HepG2 (cell line): ENCODE data around the gene KRT77. TPM values are rescaled to one million over a fixed set of nuclear protein-coding genes. Genes with fewer than 3 reads are reported as not detected.

Experiments used
- ATAC-seq: fragments of 200-7000 bp; cut with Tn5 transposase; 3 replicates; pipeline ENCODE4 v1.9.1; 2020; ENCODE audit warnings: mild to moderate bottlenecking, moderate library complexity
- BruUV-seq: library from RNA; stranded (reverse); fragments of 400-500 nt; replicated peaks from 2 replicates; lab custom pipeline; 2021; lab: Mats Ljungman, UMichigan
- CTCF ChIA-PET: fragments of 300-600 bp; formaldehyde crosslinking; extraction: SDS; loops from one replicate; lab custom pipeline; 2021; ENCODE audit warnings: low total read pairs, inconsistent platforms, low intra/inter-chr PET ratio; lab: Yijun Ruan, JAX
- POLR2A ChIA-PET: fragments of 350-600 bp; sonication (Branson Sonifier 250); formaldehyde crosslinking; loops from one replicate; lab custom pipeline; 2020; ENCODE audit warnings: antibody characterized with exemption, inconsistent platforms; lab: Yijun Ruan, JAX
- DNase-seq: peaks from one replicate; pipeline ENCODE4 v3.0.0-alpha.2; 2015; ENCODE audit warnings: low spot score
- FAIRE-seq: peaks from 3 replicates; lab custom pipeline; 2011; peaks lifted over from hg19 to GRCh38; lab: Jason Lieb, UNC
- H2AFZ ChIP-seq: one replicate; pipeline ENCODE4 v1.6.1; 2011; ENCODE audit warnings: low read length, inconsistent platforms
- H3K27ac ChIP-seq: fragments of 300-600 bp; 3 replicates; pipeline ENCODE4 v1.8.0; 2011; ENCODE audit warnings: mixed run types, mild to moderate bottlenecking, mixed read lengths, low read length, inconsistent platforms; ENCODE audit not compliant: insufficient read depth; ENCODE audit errors: extremely low read length
- H3K27me3 ChIP-seq, 2 experiments: fragments of 200-600 bp in 1 of 2; 2 replicates in 1 of 2; 3 replicates in 1 of 2; pipeline versions ENCODE4 v1.6.0 to v1.8.0; 2011; ENCODE audit warnings: low read length in 2 of 2, mild to moderate bottlenecking in 2 of 2, moderate library complexity in 2 of 2, inconsistent platforms in 1 of 2; ENCODE audit not compliant: insufficient read depth in 2 of 2, control insufficient read depth in 1 of 2
- H3K36me3 ChIP-seq, 2 experiments: fragments of 200-600 bp in 1 of 2; replicated peaks in 1 of 2; 2 replicates in 1 of 2; 3 replicates in 1 of 2; pipeline versions ENCODE4 v1.5.1 to v1.8.0; 2011; ENCODE audit warnings: low read length in 2 of 2, inconsistent platforms in 1 of 2; ENCODE audit not compliant: insufficient read depth in 2 of 2, control insufficient read depth in 1 of 2
- H3K4me1 ChIP-seq: 2 replicates; pipeline ENCODE4 v1.5.1; 2012; ENCODE audit warnings: low read length, inconsistent platforms; ENCODE audit not compliant: insufficient read depth
- H3K4me2 ChIP-seq: 2 replicates; pipeline ENCODE4 v1.6.0; 2011; ENCODE audit warnings: low read depth, low read length, inconsistent platforms
- H3K4me3 ChIP-seq, 3 experiments: fragments of 200-600 bp in 1 of 3; sonication (generic), shearing (Covaris generic) in 1 of 3; replicated peaks in 1 of 3; 2 replicates each; pipeline ENCODE4 v1.5.1; 2011 to 2016; ENCODE audit warnings: low read length in 3 of 3, inconsistent platforms in 2 of 3, low read depth in 2 of 3, mild to moderate bottlenecking in 2 of 3, control low read depth in 1 of 3, mixed read lengths in 1 of 3; ENCODE audit not compliant: insufficient read depth in 1 of 3
- H3K79me2 ChIP-seq: one replicate; pipeline ENCODE4 v1.6.1; 2011; ENCODE audit warnings: low read length, inconsistent platforms; ENCODE audit not compliant: insufficient read depth
- H3K9ac ChIP-seq: 2 replicates; pipeline ENCODE4 v1.6.0; 2011; ENCODE audit warnings: mild to moderate bottlenecking, low read depth, low read length, inconsistent platforms; ENCODE audit not compliant: insufficient read depth
- H3K9me3 ChIP-seq: 2 replicates; pipeline ENCODE4 v1.5.1; 2012; ENCODE audit warnings: mild to moderate bottlenecking, low read length
- H4K20me1 ChIP-seq: 2 replicates; pipeline ENCODE4 v1.6.0; 2011; ENCODE audit warnings: inconsistent platforms, mild to moderate bottlenecking, low read length, moderate library complexity; ENCODE audit not compliant: insufficient read depth
- CBX2 ChIP-seq, 2 experiments: fragments of 200-600 bp in 1 of 2; sonication (generic); formaldehyde crosslinking in 1 of 2; IDR thresholded peaks; 2 replicates each; pipeline versions ENCODE4 v1.7.0 to v1.8.1; 2018 to 2022; ENCODE audit warnings: low read depth in 2 of 2, low read length in 1 of 2, mild to moderate bottlenecking in 1 of 2, missing genetic modification reagents in 1 of 2
- JUNB ChIP-seq: sonication (generic); formaldehyde crosslinking; IDR thresholded peaks from 2 replicates; pipeline ENCODE4 v1.8.0; 2022; ENCODE audit warnings: missing genetic modification reagents, mild to moderate bottlenecking, borderline replicate concordance
- KMT2B ChIP-seq: IDR thresholded peaks from 2 replicates; pipeline ENCODE4 v1.6.1; 2016; ENCODE audit warnings: missing genetic modification reagents, missing compliant biosample characterization
- NCOA1 ChIP-seq: sonication (generic); formaldehyde crosslinking; IDR thresholded peaks from 2 replicates; pipeline ENCODE4 v1.9.0; 2021; ENCODE audit warnings: missing genetic modification reagents
- NR2F1 ChIP-seq, 2 experiments: fragments of 450-650 bp in 1 of 2; formaldehyde crosslinking in 1 of 2; IDR thresholded peaks; 2 replicates each; pipeline versions ENCODE4 v1.5.0 to v1.6.1; 2016 to 2020; ENCODE audit warnings: mild to moderate bottlenecking in 1 of 2, missing compliant biosample characterization in 1 of 2, missing genetic modification reagents in 1 of 2, moderate library complexity in 1 of 2
- PRMT3 ChIP-seq: sonication (generic); formaldehyde crosslinking; IDR thresholded peaks from 2 replicates; pipeline ENCODE4 v1.8.1; 2022; ENCODE audit warnings: low read depth, mild to moderate bottlenecking, moderate library complexity, missing genetic modification reagents, borderline replicate concordance
- STAG1 ChIP-seq: sonication (generic); formaldehyde crosslinking; IDR thresholded peaks from 2 replicates; pipeline ENCODE4 v1.4.0; 2020; ENCODE audit warnings: missing genetic modification reagents
- TBX3 ChIP-seq: fragments of 450-650 bp; IDR thresholded peaks from 2 replicates; pipeline ENCODE4 v1.6.1; 2017; ENCODE audit warnings: antibody characterized with exemption, mild to moderate bottlenecking, inconsistent platforms, borderline replicate concordance
- XBP1 ChIP-seq: sonication (generic); formaldehyde crosslinking; IDR thresholded peaks from 2 replicates; pipeline ENCODE4 v1.5.0; 2020; ENCODE audit warnings: missing genetic modification reagents
- ZFP36L1 ChIP-seq: sonication (generic); formaldehyde crosslinking; IDR thresholded peaks from 2 replicates; pipeline ENCODE4 v1.8.0; 2022; ENCODE audit warnings: mild to moderate bottlenecking, missing genetic modification reagents, moderate library complexity
- ZNF12 ChIP-seq: sonication (generic); formaldehyde crosslinking; IDR thresholded peaks from 2 replicates; pipeline ENCODE4 v1.5.0; 2020; ENCODE audit warnings: missing genetic modification reagents
- ZNF276 ChIP-seq: sonication (generic); formaldehyde crosslinking; IDR thresholded peaks from 2 replicates; pipeline ENCODE4 v1.4.0; 2020; ENCODE audit warnings: mild to moderate bottlenecking, low read depth, missing genetic modification reagents
- ZNF333 ChIP-seq: sonication (generic); formaldehyde crosslinking; IDR thresholded peaks from 2 replicates; pipeline ENCODE4 v1.4.0; 2020; ENCODE audit warnings: mild to moderate bottlenecking, missing genetic modification reagents, borderline replicate concordance
- ZNF550 ChIP-seq: sonication (generic); formaldehyde crosslinking; IDR thresholded peaks from 2 replicates; pipeline ENCODE4 v1.4.0; 2020; ENCODE audit warnings: mild to moderate bottlenecking, missing genetic modification reagents, borderline replicate concordance
- ZNF841 ChIP-seq: sonication (generic); formaldehyde crosslinking; IDR thresholded peaks from 2 replicates; pipeline ENCODE4 v1.8.1; 2023; ENCODE audit warnings: missing genetic modification reagents, borderline replicate concordance
- ZSCAN25 ChIP-seq: sonication (generic); formaldehyde crosslinking; IDR thresholded peaks from 2 replicates; pipeline ENCODE4 v1.8.0; 2022; ENCODE audit warnings: mild to moderate bottlenecking, missing genetic modification reagents
- WGBS: methylation state at CpG from one replicate; pipeline ENCODE4 v1.1.6; 2017; ENCODE audit warnings: low lambda C conversion rate; 5-methylcytosine and 5-hydroxymethylcytosine counted together
- in situ Hi-C: cut with HindIII; loops from 2 replicates; pipeline ENCODE4 v1.10.0; 2017; ENCODE audit warnings: low pct_unique_long_range_greater_than_20kb; ENCODE audit not compliant: extremely low pct_ligation_motif_present
- intact Hi-C: fragments of 100-400 bp; cut with micrococcal nuclease; formaldehyde crosslinking; loops from one replicate; pipeline ENCODE4 v1.10.0; 2022; ENCODE audit not compliant: unreplicated experiment
- polyA plus RNA-seq, 8 experiments: library from polyadenylated mRNA; depleted of rRNA in 3 of 8; stranded (reverse) in 7 of 8; unstranded in 1 of 8; fragments of >200 nt; fragmentation: Illumina TruSeq in 4 of 8; extraction: Trizol in 4 of 8; gene quantifications; 2 replicates each; pipeline versions ENCODE4 v1.2.1 to v1.2.3, GENCODE V29; 2011 to 2016; ENCODE audit warnings: low read depth in 4 of 8, missing spikeins in 1 of 8, mixed read lengths in 1 of 8; ENCODE audit not compliant: insufficient read depth in 1 of 8
- total RNA-seq, 5 experiments: library from RNA; depleted of rRNA; stranded (reverse); fragments of >200 nt; fragmentation: Illumina TruSeq; extraction: Trizol; gene quantifications; 2 replicates each; pipeline ENCODE4 v1.2.3, GENCODE V29; 2016; ENCODE audit warnings: low read depth in 1 of 5
- TF ChIP-seq, protein P1 (sequence below): sonication (generic); formaldehyde crosslinking; IDR thresholded peaks from 2 replicates; pipeline ENCODE4 v1.4.0; 2020; ENCODE audit warnings: missing genetic modification reagents, mild to moderate bottlenecking, borderline replicate concordance

Gene KRT77
- total and polyA plus RNA-seq, 2 of the 13 experiments (the other 11 are each of a cell fraction or from before 2014, with no cell fraction given): not detected

- intact Hi-C loops: no loop called here
- Histone ChIP-seq H3K9me3 (no peaks in the 10 kb centered on the region), H3K36me3 (no peaks in the 10 kb centered on the region), H3K4me3 (no peak overlapping the region), H3K79me2 (no peaks in the 10 kb centered on the region), H3K27ac (no peak overlapping the region), H2AFZ (no peak overlapping the region), H3K9ac (no peak overlapping the region), H4K20me1 (no peaks in the 10 kb centered on the region), H3K4me2 (no peak overlapping the region), H3K27me3 (peaks cover 0 to 12% of the 10 kb centered on the region in 2 experiments; a peak in 2 of 5 replicates), H3K4me1 (no peaks in the 10 kb centered on the region)
- no peak for FAIRE-seq
- no peak for DNase-seq
- in situ Hi-C loops: no loop called here
- BruUV-seq: no TSS peak
- ChIA-PET CTCF (no interaction called here), POLR2A (no interaction called here)
- no peak for ATAC-seq
- WGBS: 7% methylated on average over 3 of the region's 3 CpGs
- TF ChIP-seq ZNF333 (CRISPR knock-in tag) (no peak), TBX3 (no peak), XBP1 (no peak), CBX2 (IDR thresholded peaks at IDR 0.05; ENCODE audit: low read depth, low read length) (no peak), CBX2 (CRISPR knock-in tag; IDR thresholded peaks at IDR 0.05; ENCODE audit: low read depth) (no peak), ZNF276 (CRISPR knock-in tag) (no peak)
Measured at GRCh38 chr12:52670961-52671360, 32.4 kb downstream of the KRT77 start.

GRCh38 chr12:52670506-52670905 lies 32.8 kb downstream of the KRT77 start:
- no TSS peak for BruUV-seq
- WGBS: 5% methylated on average over 4 of the region's 4 CpGs
- FAIRE-seq (no peak), DNase-seq (no peak), ATAC-seq (no peak)
- H3K27me3 ChIP-seq: peaks cover 0 to 8% of the 10 kb centered on the region in 2 experiments; a peak in 2 of 5 replicates
- POLR2A ChIA-PET: no interaction called here
- CTCF ChIA-PET: no interaction called here
- H2AFZ ChIP-seq: no peak overlapping the region
- H3K27ac ChIP-seq: no peak overlapping the region
- H3K4me1 ChIP-seq: no peaks in the 10 kb centered on the region
- no peaks in the 10 kb centered on the region for H4K20me1 ChIP-seq
- H3K36me3 ChIP-seq: no peaks in the 10 kb centered on the region
- H3K4me3 ChIP-seq: no peak overlapping the region
- no peak overlapping the region for H3K4me2 ChIP-seq
- in situ Hi-C loops (no loop called here), intact Hi-C loops (no loop called here)
- H3K79me2 ChIP-seq: no peaks in the 10 kb centered on the region
- H3K9me3 ChIP-seq: no peaks in the 10 kb centered on the region
- no peak overlapping the region for H3K9ac ChIP-seq
- no peak for TF ChIP-seq STAG1 (CRISPR knock-in tag)
- TF ChIP-seq ZNF550 (CRISPR knock-in tag): no peak
- TF ChIP-seq JUNB (CRISPR knock-in tag): no peak
- TF ChIP-seq ZFP36L1 (CRISPR knock-in tag): no peak
- TF ChIP-seq NR2F1 (CRISPR knock-in tag; IDR thresholded peaks at IDR 0.05): no peak
- no peak for TF ChIP-seq PRMT3 (CRISPR knock-in tag)
- TF ChIP-seq KMT2B (CRISPR knock-in tag): no peak
- TF ChIP-seq ZNF841 (CRISPR knock-in tag): no peak
- no peak for TF ChIP-seq NCOA1
- TF ChIP-seq, protein P1, sequence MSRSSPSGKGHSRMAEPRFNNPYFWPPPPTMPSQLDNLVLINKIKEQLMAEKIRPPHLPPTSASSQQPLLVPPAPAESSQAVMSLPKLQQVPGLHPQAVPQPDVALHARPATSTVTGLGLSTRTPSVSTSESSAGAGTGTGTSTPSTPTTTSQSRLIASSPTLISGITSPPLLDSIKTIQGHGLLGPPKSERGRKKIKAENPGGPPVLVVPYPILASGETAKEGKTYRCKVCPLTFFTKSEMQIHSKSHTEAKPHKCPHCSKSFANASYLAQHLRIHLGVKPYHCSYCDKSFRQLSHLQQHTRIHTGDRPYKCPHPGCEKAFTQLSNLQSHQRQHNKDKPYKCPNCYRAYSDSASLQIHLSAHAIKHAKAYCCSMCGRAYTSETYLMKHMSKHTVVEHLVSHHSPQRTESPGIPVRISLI (CRISPR knock-in tag): no peak
- no peak for TF ChIP-seq ZSCAN25 (CRISPR knock-in tag)
- no peak for TF ChIP-seq ZNF12 (CRISPR knock-in tag)
